ENCODE results near the gene CYB5R3. TPM values are rescaled to one million over a fixed set of nuclear protein-coding genes. Genes with fewer than 3 reads are reported as not detected.

The CYB5R3 gene
- polyA plus RNA-seq, 1 of the 3 experiments (the other 2 are of a cell fraction) = 106 TPM

GRCh38 chr22:42642806-42643633 is 6.2 kb downstream of the CYB5R3 start:
- Histone ChIP-seq H3K4me1 (ENCODE audit: control insufficient read depth in 1 of 2, insufficient read depth in 2 of 2, low read depth in 1 of 2, low read length in 1 of 2) (peaks cover 0 to under 1% of the 10 kb centered on the region in 2 experiments; a peak in 1 of 4 replicates), H2AFZ (ENCODE audit: low read depth) (no peak overlapping the region), H4K20me1 (ENCODE audit: insufficient read depth) (peaks cover 6% of the 10 kb centered on the region; the same call in 1 of the 2 replicates), H3K4me3 (ENCODE audit: low read depth in 2 of 2, low read length in 1 of 2) (no peak overlapping the region), H3K4me2 (no peak overlapping the region), H3K27ac (ENCODE audit: low read depth in 2 of 2, low read length in 1 of 2) (no peak overlapping the region), H3K9me2 (no peaks in the 10 kb centered on the region), H3K9me3 (no peaks in the 10 kb centered on the region), H3K79me2 (ENCODE audit: insufficient read depth) (peaks cover 85% of the 10 kb centered on the region), H3K36me3 (replicated peaks in 1 of 2; ENCODE audit: control insufficient read depth in 1 of 2, insufficient read depth in 2 of 2, low read length in 1 of 2) (no peaks in the 10 kb centered on the region), H3F3A (replicated peaks; ENCODE audit: insufficient read depth) (no peaks in the 10 kb centered on the region), H3K27me3 (ENCODE audit: insufficient read depth) (no peaks in the 10 kb centered on the region), H3K9ac (no peak overlapping the region)
- TF ChIP-seq PBX3 (IDR thresholded peaks at IDR 0.05) (no peak), RFX5 (IDR thresholded peaks at IDR 0.05; ENCODE audit: low read length) (no peak), IRF3 (IDR thresholded peaks at IDR 0.05; ENCODE audit: low read depth, low read length) (no peak), TEAD4 (IDR thresholded peaks at IDR 0.05; ENCODE audit: borderline replicate concordance, insufficient read depth) (no peak), YY1 (IDR thresholded peaks at IDR 0.05; ENCODE audit: low read depth) (no peak), NFIC (IDR thresholded peaks at IDR 0.05; ENCODE audit: borderline replicate concordance) (no peak), FOSL2 (IDR thresholded peaks at IDR 0.05; ENCODE audit: borderline replicate concordance, low read depth) (no peak), RCOR1 (IDR thresholded peaks at IDR 0.05; ENCODE audit: low read length) (no peak), ZBTB33 (IDR thresholded peaks at IDR 0.05; ENCODE audit: borderline replicate concordance, low read depth) (no peak), JUND (IDR thresholded peaks at IDR 0.05) (no peak), USF1 (IDR thresholded peaks at IDR 0.05; ENCODE audit: borderline replicate concordance, low read depth) (no peak), MAX (IDR thresholded peaks at IDR 0.05; ENCODE audit: low read depth) (no peak), SMC3 (IDR thresholded peaks at IDR 0.05; ENCODE audit: low read depth, low read length) (no peak)
- CTCF ChIA-PET = interaction anchor here (1.6 kb wide), 1 partner anchor 14 kb away, joined by 5 read pairs; no protein-coding TSS in a partner anchor
- POLR2A ChIA-PET = interaction anchor here (0.5 kb wide), 1 partner anchor 181 kb away, joined by 4 read pairs; no protein-coding TSS in a partner anchor
- no peak for DNase-seq
- WGBS (ENCODE audit: low lambda C conversion rate) = 79% methylated on average over 8 of the region's 12 CpGs

All from SK-N-SH (cell line).